OCI-LY3 (cell line): Measurements from ENCODE around the gene VWA3B.

Experiments used
- H2AFZ ChIP-seq: fragments of 200-600, 300-600 bp; shearing (Covaris generic); 2 replicates; pipeline ENCODE4 v1.6.0; 2014; ENCODE audit warnings: antibody characterized with exemption, low read depth, low read length
- H3K27ac ChIP-seq: fragments of 200-600, 300-600 bp; sonication (generic); 2 replicates; pipeline ENCODE4 v1.5.1; 2014; ENCODE audit warnings: mild to moderate bottlenecking, low read length, moderate library complexity, mixed read lengths
- H3K27me3 ChIP-seq: fragments of 200-600, 300-600 bp; sonication (generic); 2 replicates; pipeline ENCODE4 v1.6.1; 2014; ENCODE audit warnings: low read depth, low read length, mixed read lengths
- H3K36me3 ChIP-seq: fragments of 200-600, 300-600 bp; sonication (generic); replicated peaks from 2 replicates; pipeline ENCODE3; 2014; ENCODE audit warnings: low read depth, low read length, mixed read lengths
- H3K4me1 ChIP-seq: fragments of 300-600, 200-600 bp; sonication (generic); 2 replicates; pipeline ENCODE4 v1.6.1; 2014; ENCODE audit warnings: low read length, mixed read lengths
- H3K4me2 ChIP-seq: fragments of 200-600, 300-600 bp; sonication (generic); 2 replicates; pipeline ENCODE4 v1.6.1; 2014; ENCODE audit warnings: low read length, mixed read lengths
- H3K4me3 ChIP-seq: fragments of 300-600, 200-600 bp; sonication (generic); 2 replicates; pipeline ENCODE4 v1.5.1; 2014; ENCODE audit warnings: antibody characterized with exemption, mild to moderate bottlenecking, low read length, moderate library complexity
- H3K79me2 ChIP-seq: fragments of 300-600, 200-600 bp; shearing (Covaris generic); 2 replicates; pipeline ENCODE4 v1.6.1; 2014; ENCODE audit warnings: mild to moderate bottlenecking, low read length, mixed read lengths
- H3K9ac ChIP-seq: fragments of 300-600, 200-600 bp; shearing (Covaris generic); 2 replicates; pipeline ENCODE4 v1.6.0; 2014; ENCODE audit warnings: mild to moderate bottlenecking, low read length, moderate library complexity
- H3K9me3 ChIP-seq: fragments of 200-600, 300-600 bp; shearing (Covaris generic); 2 replicates; pipeline ENCODE4 v1.6.1; 2014; ENCODE audit warnings: low read length, mixed read lengths; ENCODE audit not compliant: insufficient read depth
- H4K20me1 ChIP-seq: fragments of 200-600, 300-600 bp; sonication (generic); 2 replicates; pipeline ENCODE4 v1.6.1; 2016; ENCODE audit warnings: low read length, mixed read lengths; ENCODE audit not compliant: insufficient read depth
- EZH2phosphoT487 ChIP-seq: fragments of 200-600 bp; shearing (Covaris generic); IDR thresholded peaks from 2 replicates; pipeline ENCODE4 v1.6.1; 2018; ENCODE audit warnings: antibody characterized with exemption, mixed run types, low read depth
- TF ChIP-seq, protein P1 (sequence below): fragments of 200-600, 300-600 bp; sonication (generic); IDR thresholded peaks from 2 replicates; pipeline ENCODE4 v1.5.1; 2014; ENCODE audit warnings: antibody characterized with exemption, low read length, low read depth

VWA3B gene

GRCh38 chr2:98065808-98066207, 21.2 kb upstream of the VWA3B start:
- Histone ChIP-seq H3K4me1 (peaks cover under 1% of the 10 kb centered on the region; the same call in 1 of the 2 replicates), H3K9ac (no peak overlapping the region), H3K4me2 (no peak overlapping the region), H3K4me3 (no peak overlapping the region), H3K27ac (no peak overlapping the region), H3K79me2 (no peaks in the 10 kb centered on the region), H3K27me3 (no peaks in the 10 kb centered on the region), H3K9me3 (no peaks in the 10 kb centered on the region), H4K20me1 (no peaks in the 10 kb centered on the region), H2AFZ (no peak overlapping the region), H3K36me3 (no peaks in the 10 kb centered on the region)
- TF ChIP-seq, protein P1, sequence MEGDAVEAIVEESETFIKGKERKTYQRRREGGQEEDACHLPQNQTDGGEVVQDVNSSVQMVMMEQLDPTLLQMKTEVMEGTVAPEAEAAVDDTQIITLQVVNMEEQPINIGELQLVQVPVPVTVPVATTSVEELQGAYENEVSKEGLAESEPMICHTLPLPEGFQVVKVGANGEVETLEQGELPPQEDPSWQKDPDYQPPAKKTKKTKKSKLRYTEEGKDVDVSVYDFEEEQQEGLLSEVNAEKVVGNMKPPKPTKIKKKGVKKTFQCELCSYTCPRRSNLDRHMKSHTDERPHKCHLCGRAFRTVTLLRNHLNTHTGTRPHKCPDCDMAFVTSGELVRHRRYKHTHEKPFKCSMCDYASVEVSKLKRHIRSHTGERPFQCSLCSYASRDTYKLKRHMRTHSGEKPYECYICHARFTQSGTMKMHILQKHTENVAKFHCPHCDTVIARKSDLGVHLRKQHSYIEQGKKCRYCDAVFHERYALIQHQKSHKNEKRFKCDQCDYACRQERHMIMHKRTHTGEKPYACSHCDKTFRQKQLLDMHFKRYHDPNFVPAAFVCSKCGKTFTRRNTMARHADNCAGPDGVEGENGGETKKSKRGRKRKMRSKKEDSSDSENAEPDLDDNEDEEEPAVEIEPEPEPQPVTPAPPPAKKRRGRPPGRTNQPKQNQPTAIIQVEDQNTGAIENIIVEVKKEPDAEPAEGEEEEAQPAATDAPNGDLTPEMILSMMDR = no peak
- no peak for TF ChIP-seq EZH2phosphoT487

GRCh38 chr2:98067160-98067559, 19.8 kb upstream of the VWA3B start:
- TF ChIP-seq, protein P1 = no peak
- no peak for TF ChIP-seq EZH2phosphoT487
- Histone ChIP-seq H3K79me2 (no peaks in the 10 kb centered on the region), H3K27me3 (no peaks in the 10 kb centered on the region), H3K4me2 (no peak overlapping the region), H4K20me1 (no peaks in the 10 kb centered on the region), H3K9me3 (no peaks in the 10 kb centered on the region), H3K4me3 (no peak overlapping the region), H3K36me3 (no peaks in the 10 kb centered on the region), H3K9ac (no peak overlapping the region), H2AFZ (no peak overlapping the region), H3K27ac (no peak overlapping the region), H3K4me1 (peaks cover 10% of the 10 kb centered on the region)

GRCh38 chr2:98070081-98070480, 16.9 kb upstream of the VWA3B start:
- no peaks in the 10 kb centered on the region for H3K79me2 ChIP-seq
- no peak overlapping the region for H3K4me3 ChIP-seq
- no peaks in the 10 kb centered on the region for H4K20me1 ChIP-seq
- peaks cover 10% of the 10 kb centered on the region for H3K4me1 ChIP-seq
- no peaks in the 10 kb centered on the region for H3K36me3 ChIP-seq
- TF ChIP-seq, protein P1 = no peak
- TF ChIP-seq EZH2phosphoT487 = no peak
- no peaks in the 10 kb centered on the region for H3K27me3 ChIP-seq
- no peak overlapping the region for H3K4me2 ChIP-seq
- no peak overlapping the region for H3K27ac ChIP-seq
- H3K9ac ChIP-seq = no peak overlapping the region
- H3K9me3 ChIP-seq = no peaks in the 10 kb centered on the region
- H2AFZ ChIP-seq = no peak overlapping the region

DNA sequence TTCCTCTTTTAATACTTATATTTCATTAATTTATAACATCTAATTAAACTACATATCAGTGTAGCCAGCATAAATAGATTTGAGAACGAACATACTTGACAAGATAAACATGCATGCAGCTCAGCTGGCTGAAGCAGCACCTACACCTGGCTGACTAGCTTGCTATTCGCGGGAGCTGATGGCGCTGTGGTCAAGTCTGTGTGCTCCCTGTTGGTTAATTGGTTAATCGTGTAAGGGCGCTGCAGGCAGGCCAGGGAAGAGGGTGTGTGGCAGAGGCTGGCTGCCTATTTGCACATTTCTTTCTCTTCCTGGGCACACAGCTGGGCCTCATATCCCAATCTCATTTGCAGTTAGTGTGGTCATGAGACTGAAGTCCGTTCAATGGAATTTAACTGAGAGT, 14.5 kb upstream of the VWA3B start:
- Histone ChIP-seq H3K4me1 (peaks cover 10% of the 10 kb centered on the region), H3K36me3 (no peaks in the 10 kb centered on the region), H3K79me2 (no peaks in the 10 kb centered on the region), H3K27me3 (no peaks in the 10 kb centered on the region), H3K9me3 (no peaks in the 10 kb centered on the region), H3K4me2 (no peak overlapping the region), H2AFZ (no peak overlapping the region), H3K27ac (no peak overlapping the region), H3K4me3 (no peak overlapping the region), H3K9ac (no peak overlapping the region), H4K20me1 (no peaks in the 10 kb centered on the region)
- TF ChIP-seq, protein P1 = no peak
- no peak for TF ChIP-seq EZH2phosphoT487
